Cerebellar cortex (tissue), 1 donor: ENCODE data around the gene GPC6.

Experiments
- DNase-seq: peaks from one replicate; pipeline ENCODE4 v3.0.0-alpha.2; 2015; ENCODE audit warnings: low spot score

GPC6 gene

DNA sequence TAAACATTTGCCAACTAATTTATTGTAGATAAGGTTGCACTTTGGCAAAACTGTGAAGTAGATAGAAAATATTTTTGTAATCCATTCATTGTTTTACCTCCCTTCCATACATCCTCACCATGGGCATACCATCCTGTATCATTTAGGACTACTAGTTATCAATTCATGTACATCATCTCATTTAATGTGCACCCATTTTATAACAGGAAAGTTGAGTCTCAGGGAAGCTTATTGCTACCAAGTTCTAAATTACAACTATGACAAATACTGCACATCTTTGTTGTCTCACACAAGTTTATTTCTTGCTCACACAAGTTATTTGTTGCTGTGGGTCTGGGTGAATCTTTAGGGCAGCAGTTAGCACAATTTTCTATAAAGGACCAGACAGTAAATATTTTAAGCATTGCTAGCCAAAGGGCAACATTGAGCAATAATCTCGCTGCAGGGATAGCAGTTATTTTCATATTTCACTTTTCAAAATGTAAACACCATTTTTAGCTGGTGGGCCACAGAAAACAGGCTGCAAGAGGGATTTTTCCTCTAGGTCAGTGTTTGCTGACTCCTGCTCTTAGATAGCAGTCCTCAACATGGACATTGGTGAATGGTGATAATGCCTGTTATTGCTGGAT is 276.5 kb downstream of the GPC6 start:
- no peak for DNase-seq

DNA sequence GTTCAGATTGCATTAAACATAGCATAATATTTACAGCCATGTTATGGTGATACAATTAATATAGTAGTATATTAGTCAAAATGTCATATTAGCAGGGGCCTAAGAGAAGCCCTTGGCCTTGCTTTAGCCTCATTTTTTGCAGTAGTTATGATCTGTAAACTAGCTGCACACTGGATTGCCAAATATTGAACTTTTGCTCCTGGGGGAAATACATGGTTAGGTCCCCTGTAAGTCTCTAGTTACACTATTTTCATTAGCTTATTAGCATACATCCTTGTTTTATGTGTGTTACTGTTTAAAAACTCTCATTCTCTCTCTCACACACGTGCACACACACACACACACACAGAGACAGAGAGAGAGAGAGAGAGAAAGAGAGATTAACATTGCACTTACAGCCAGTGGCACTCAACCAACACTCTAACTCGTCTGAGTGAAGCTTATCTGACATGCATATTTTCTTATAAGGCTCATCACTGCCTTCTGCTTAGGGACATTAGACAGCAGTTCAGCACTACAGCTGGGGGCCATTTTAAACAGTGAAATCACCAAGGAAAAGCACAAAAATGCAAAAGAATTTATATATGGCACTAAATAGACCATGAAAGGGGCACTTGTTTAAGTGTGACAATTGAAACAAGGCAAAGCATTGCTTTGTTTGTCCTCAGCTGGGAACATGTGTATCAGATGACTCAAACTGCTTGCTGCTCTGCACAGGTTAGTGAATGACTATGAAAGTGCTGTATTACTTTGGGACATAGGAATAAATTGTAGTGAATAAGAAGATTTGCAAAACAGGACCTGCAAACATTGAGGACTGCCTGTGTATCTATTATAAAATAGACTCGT is 278.7 kb downstream of the GPC6 start:
- DNase-seq: no peak

DNA sequence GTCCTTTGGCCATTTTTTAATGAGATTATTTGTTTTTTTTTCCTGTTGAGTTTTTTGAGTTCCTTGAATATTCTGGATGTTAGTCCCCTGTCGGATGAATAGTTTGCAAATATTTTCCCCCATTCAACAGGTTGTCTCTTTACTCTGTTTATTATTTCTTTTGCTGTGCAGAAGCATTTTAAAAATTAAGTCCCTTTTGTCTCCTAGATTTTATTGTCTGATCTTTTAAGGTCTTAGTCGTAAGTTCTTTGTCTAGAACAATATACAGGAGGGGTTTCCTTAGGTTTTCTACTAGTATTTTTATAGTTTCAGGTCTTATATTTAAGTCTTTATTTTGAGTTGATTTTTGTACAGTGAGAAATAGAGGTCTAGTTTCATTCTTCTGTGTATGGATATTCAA is 284.4 kb downstream of the GPC6 start:
- no peak for DNase-seq

DNA sequence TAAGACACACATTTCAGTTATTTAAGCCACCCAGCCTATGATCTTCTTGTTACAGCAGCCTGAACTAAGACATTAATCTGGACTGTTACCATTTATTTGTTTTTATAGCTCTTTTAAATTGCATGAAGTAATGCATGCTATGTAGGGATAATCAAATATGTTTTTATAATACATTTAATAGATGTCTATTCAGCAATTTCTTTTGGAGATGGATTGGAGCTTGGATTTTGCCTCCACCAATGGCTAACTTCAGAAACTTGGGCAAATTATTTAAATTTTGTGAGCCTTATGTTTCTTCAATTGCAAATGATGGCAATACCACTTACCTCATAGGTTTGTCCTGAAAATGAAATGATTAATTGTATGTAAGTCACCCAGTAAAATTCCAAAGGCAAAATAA is 288.7 kb downstream of the GPC6 start:
- no peak for DNase-seq

DNA sequence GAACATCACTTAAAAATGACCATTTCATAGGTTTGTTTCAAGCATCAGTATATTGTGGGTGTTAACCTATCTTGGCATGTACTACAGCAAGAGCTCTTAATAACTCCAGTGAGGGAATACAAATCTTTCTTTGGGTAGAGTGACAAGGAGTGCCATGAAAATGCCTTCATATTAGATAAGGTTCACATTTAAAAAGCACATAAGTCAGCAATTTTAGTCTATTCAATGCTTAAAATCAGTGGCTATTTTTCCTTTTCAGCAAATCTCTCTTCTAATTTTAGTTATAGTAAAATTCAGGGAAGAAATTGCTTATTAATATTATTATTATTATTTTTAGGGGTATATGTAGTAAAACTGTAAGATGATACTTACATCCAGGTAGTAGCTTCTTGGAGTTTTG is 291.1 kb downstream of the GPC6 start:
- no peak for DNase-seq

DNA sequence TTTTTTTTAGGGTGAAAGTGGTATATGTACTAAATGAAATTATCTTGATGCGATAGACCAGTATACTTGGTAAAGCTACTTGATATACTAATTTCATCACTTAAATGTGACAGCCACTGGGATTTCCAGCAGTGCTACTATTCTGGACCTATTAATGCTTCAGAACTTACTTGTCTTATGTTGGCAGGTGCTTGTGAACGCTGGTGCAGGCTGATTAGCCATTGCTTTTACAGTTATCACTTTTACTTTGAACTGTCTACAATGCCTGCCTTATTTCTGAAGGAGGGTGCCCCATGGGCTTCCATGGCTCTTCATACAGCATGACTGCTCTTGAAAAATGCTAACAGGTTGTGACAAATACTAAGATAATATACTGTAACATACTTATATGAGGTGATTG is 294.7 kb downstream of the GPC6 start:
- no peak for DNase-seq

DNA sequence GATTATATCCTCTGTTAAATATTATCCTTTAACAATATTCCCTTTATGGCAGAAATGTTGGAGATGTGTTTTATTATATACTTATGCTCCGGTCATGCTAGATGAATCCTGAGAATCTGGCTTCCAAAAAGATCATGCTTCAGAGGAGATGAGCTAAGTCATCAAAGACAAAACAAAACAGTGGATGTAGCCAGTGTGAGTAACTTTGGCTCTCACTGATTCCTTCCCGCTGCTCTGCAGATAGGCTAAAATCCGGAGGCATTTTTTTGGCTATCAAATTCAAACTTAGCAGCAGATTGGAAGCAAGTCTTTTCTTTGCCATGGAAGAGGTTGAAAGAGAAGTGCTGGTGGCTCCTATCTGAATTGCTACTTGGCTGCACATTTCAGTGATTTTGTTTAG is 295.9 kb downstream of the GPC6 start:
- DNase-seq: no peak

DNA sequence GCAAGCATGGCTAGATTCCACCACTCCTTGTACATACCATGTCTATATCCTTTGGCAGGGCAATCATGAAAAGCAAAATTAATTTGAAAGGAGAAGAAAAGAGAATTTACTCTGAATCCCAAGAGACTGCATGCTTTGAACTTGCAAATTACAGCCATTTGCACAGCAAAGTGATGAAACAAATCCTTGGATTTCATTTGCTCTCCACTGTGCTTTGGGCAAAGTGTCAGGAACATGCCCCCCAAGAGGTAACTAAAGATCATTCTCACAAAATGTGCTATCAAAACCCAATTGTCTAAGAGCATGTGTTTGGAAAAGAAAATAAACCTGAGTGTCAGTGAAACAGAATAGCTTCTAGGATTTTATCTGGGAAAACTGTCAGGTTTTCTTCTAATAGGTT is 298.5 kb downstream of the GPC6 start:
- no peak for DNase-seq

DNA sequence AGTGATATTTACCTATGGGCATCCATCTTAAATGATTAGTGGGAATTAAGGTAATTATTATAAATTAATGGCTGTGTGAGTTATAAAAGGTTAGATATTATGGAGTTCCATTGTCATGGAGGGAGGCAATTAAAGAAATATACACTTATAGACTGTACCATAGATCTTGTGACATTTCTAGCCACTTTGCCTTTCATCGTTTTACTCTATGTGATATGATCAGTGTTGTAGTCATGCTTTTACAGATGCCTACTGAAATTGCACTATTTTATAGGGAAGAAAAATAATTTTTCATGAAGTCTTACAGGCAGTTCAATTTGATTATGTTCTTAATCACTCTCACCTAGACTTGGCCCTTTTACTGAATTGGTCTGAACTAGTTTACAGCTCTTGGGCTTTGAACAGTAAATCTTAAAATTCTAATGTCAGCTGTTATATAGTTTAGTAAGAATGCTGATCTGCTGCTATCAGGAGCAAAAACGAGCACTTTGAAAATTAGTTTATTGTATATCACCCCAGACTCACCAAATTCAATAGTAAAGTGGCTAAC is 301.2 kb downstream of the GPC6 start:
- no peak for DNase-seq

DNA sequence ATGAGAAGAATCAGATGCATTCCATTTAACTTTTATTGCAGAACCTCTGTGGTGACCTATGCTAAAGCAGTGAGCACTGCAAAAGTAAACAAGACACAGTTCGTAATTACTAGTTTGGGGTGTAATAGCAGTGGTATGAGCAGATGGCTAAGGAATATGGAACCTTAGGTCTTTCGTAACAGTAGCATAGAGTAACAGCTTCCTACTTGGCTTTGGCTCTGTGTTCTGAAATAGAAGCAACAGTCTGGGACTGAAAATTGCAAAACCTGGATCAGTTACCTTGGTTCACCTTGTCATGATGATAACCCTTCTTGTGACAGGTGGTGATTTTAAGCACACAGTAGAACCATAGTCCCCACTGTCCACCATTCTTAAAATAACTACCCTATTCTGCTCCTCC is 303.4 kb downstream of the GPC6 start:
- no peak for DNase-seq

DNA sequence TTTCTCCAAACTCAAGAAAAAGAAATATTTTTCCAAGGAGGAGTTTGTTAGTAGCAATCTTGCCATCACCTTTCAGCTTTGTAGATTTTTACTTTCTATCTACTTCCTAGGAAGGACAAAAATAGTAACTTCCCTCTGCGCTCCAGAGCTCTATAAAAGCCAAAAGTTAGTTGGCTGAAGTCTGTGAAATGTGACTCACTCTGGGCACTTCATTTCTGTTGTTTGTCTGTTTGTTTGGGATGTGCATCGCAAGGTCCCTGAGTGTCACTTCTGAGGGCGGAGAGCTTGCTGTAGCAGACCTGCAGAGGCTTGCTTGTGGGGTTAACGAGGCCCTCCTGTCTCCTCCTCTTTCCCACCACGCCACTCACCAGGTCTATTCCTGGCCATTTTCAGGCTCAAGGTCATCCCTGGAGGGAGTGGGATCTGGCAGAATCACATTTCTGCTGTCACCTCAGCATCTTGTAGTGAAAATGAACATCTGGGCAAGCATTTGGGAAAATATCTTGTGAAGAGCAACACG is 307.6 kb downstream of the GPC6 start:
- DNase-seq: no peak

DNA sequence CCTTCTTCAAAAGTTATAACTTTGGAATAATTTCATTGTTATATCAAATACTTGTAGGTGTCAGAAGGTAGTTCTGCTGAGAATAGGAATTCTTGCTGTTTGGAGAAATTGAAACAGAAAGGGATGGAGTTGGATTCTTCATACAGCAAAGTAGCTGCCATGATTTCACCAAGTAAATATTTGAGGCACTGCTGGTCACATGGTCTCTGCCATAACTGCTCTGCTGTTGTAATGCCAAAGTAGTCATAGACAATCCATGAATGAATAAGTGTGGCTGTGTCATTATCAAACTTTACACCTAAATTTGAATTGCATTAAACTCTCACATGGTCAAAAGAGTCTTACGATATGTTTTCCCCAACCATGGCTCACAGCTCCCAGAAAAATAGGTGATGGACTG is 308.6 kb downstream of the GPC6 start:
- DNase-seq: no peak

DNA sequence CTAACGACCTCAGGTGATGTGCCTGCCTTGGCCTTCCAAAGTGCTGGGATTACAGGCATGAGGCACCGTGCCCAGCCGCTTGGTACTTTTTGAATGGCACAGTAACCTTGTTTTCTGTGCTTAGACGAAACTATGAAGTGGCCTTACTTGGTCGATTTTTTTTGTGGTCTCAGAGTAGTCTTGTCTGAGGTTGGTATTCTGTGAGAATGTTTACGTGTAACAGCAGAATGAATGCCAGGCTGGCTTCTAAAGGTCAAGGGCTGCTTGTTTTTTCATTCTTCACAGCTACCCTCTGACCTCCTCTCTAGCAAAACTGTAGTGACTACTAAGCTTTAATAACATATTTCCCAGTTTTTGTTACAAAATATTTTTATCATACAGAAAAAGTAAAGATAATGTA is 313.3 kb downstream of the GPC6 start:
- no peak for DNase-seq

DNA sequence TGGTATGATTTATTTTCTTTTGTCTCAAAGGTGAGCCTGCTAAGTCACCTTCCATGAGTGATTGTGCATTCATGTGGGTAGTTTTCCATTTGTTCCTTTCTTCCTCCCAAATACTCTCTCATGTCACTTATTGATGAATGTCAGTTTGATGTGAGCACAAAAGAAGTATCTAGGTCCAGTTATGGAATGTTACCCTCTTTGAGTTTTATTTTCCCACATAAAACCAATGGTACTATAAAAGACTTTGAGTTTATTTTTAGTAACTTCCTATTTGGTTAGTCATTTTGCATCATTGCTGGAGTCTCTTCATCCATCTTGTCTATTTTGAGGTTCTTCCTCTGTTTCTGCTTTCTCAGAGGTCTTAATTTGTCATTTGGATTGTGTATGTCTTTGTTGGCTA is 321.3 kb downstream of the GPC6 start:
- no peak for DNase-seq

DNA sequence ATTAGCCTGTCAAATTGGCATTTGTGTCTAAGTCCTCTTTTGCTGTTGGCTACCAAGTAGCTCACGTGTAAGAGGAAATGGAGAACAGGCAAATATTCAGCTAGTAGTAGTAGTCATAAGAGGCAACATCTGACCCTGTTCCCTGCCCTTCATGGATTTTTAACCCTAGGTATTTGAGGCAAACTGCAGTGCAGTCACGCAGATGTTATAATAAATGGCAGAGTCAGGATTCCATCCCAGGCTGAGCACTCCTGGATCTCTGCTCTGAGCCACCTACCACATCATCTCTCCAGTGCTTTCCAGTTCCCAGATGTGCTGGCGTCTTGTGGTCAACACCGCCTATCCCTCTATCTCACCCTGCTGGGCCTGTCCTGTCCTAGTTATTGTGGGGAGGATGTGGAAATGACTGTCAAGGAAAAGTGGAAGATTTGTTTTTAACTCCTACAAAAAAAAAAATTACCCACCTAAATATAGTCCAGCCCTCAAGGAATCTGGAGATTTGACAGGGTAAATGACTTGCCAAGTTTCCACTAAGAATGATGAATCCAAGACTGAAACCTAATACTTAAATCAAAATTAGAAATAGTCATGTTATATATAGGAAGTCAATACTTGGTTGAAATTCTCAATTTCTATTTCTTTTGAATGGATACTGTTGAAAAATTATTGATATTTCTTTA is 322.9 kb downstream of the GPC6 start:
- no peak for DNase-seq

DNA sequence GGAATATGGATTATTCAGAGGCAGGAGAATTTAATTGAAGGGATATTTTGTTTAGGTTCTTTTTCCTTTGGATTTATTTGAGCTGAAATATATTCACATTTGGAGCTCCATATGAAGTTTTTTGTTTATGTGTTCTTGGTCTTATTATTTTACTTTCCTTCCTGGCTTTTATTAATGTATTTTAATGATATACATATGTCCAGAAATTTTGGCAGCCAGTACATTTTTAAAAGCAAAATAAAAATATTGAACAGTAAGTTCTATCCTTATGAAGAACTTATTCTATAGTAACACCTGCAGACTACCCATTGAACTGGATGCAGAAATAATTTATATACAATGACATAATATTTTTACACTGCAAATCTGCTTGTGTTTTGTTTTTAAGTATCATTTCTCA is 323.6 kb downstream of the GPC6 start:
- no peak for DNase-seq

DNA sequence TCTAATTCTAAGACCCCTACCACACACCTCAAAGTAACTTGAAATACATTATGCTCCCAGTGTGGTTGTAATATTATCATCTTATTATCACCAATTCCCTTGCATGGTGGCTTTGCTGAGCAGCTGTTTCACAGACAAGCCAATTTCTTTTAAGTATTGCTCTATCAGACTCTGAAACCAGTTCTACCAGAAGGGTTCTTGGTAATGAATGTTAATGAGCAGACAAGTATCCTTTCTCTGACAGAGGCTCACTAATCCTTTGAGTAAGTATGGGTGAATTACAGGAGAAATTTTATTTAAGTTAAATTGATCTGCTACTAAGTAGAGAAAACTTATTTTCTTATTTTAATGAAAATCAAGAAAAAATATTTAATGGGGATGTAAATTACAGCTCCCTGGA is 326.0 kb downstream of the GPC6 start:
- DNase-seq: no peak

DNA sequence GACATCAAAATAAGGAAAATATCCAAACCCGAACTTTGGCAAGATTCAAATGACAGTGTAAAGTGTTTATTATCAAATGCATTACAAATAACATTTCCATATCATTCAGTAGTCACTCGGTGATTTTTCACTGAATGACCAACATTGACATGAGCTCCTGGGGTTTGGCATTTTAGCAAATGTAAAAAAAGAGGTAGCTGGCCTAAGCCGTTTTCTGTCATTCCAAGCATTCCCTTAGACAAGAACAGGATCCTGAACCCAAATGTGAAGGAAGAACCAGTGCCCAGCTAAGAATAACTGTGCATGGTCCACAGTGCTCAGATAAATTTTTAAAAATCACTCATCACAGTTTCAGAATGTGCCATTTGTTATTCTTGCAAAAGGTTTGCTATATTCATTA is 327.9 kb downstream of the GPC6 start:
- DNase-seq: no peak

DNA sequence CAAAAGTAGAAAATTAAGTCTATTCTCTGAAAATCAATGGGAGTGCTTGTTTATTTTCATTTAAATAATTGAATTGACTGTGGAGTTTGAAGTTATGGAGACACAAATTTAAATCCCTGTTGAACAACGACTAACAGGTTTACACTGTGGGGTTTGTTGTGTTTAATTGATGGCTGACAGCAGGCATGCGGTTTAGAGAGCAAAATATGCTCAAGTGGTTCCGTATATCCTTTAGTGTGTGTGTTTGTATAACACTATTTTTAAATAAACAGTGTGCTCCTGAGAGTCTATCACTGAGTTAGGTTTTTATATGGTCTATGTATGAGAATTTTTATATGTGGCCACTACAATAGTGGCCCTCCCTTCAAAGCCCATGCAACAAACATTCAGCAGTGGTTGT is 332.0 kb downstream of the GPC6 start:
- no peak for DNase-seq

DNA sequence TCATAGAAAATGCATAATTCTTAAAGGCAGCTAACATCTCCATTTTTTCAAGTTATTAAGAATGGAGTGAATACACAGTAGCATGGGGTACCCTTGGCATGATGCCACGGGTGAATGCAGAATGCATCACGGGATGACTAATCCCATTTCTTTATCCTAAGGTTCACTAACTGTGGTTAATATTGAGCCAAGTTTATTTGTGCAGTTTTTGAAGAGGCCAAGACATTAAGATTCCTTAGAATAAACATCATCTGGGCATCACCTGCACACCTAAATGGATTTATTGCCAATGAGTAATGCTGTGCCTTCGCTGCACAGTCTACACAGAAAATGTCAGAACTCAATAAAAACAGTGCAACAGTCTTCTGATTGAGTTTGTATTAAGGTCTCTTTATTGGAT is 333.1 kb downstream of the GPC6 start:
- no peak for DNase-seq

DNA sequence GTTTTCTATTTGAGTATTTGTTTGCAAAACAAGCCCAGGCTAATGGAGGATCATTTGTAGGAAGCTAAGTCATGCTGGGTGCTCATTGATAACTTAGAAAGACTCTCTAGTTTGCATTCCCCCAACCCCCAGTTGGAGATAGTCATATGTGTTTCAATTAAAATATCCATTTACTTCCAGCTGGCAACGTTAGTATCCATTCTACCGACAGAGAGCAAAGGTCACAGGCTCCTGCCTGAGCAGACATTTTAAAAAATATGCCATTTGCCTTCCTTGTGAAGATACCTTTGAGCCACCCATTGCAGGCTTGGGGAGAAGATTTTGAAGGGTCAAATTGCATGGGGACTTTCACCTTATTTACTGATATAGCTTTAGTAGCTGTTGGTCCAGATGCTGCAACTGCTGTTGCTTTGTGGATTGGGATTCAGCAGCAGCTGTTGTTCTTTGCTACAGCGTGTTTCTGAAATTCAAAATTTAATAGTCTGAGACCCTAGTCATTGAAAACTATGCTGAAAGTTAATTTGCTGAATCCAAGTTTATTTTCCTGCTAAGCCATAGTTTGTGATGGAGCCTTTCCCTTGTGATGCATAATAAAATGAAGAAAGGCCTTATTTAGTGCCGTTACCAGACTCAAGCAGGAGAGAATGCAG is 335.1 kb downstream of the GPC6 start:
- DNase-seq: no peak

DNA sequence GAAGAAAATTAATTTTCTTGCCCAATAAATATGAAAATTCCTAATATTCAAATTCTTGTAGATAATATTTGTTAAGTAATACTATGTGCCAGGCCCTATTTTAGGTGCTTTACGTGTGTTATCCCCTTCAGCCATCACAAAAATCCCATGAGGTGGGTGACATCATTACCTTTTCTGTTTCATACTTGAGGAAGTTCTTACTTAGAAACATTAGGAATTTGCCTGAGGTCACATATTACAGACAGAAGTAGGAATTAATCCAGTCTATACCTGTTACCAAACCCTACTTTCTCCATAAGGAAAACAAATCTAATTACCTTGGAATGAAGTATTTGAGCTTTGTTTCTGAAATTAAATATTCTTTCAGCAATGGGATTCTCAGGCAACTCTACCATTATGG is 336.1 kb downstream of the GPC6 start:
- DNase-seq: no peak
